H9 (cell line): ENCODE results near the gene RBM7. TPM values are rescaled to one million over a fixed set of nuclear protein-coding genes. Genes with fewer than 3 reads are reported as not detected.

Source experiments
- DNase-seq: peaks from one replicate; pipeline ENCODE4 v3.0.0-alpha.2; 2017
- H2AFZ ChIP-seq: one replicate; pipeline ENCODE4 v1.6.1; 2013; ENCODE audit warnings: mild to moderate bottlenecking, low read length, control low read depth, moderate library complexity
- H2AK5ac ChIP-seq: 2 replicates; pipeline ENCODE4 v1.6.1; 2013; ENCODE audit warnings: low read length, control low read depth, mixed read lengths; ENCODE audit not compliant: insufficient read length
- H2BK120ac ChIP-seq: one replicate; pipeline ENCODE4 v1.6.1; 2013; ENCODE audit warnings: low read depth, mild to moderate bottlenecking, low read length, control low read depth, inconsistent platforms; ENCODE audit not compliant: poor library complexity, severe bottlenecking
- H2BK12ac ChIP-seq: 2 replicates; pipeline ENCODE4 v1.6.1; 2013; ENCODE audit warnings: low read length, control low read depth, mixed read lengths, low read depth; ENCODE audit not compliant: insufficient read length
- H2BK15ac ChIP-seq: 2 replicates; pipeline ENCODE4 v1.6.1; 2013; ENCODE audit warnings: low read depth, low read length, control low read depth
- H2BK20ac ChIP-seq: one replicate; pipeline ENCODE4 v1.6.1; 2013; ENCODE audit warnings: low read depth, mild to moderate bottlenecking, low read length, control low read depth, inconsistent platforms; ENCODE audit not compliant: poor library complexity, severe bottlenecking
- H2BK5ac ChIP-seq: 2 replicates; pipeline ENCODE4 v1.6.1; 2013; ENCODE audit warnings: low read length, control low read depth, mixed read lengths; ENCODE audit not compliant: insufficient read length
- H3K14ac ChIP-seq: 2 replicates; pipeline ENCODE4 v1.6.1; 2013; ENCODE audit warnings: low read length, control low read depth; ENCODE audit not compliant: insufficient read depth
- H3K18ac ChIP-seq: 2 replicates; pipeline ENCODE4 v1.6.1; 2013; ENCODE audit warnings: low read depth, mild to moderate bottlenecking, mixed read lengths, low read length, control low read depth; ENCODE audit not compliant: insufficient read length
- H3K23ac ChIP-seq: 2 replicates; pipeline ENCODE4 v1.6.1; 2013; ENCODE audit warnings: low read length, control low read depth, mixed read lengths, low read depth; ENCODE audit not compliant: insufficient read length
- H3K23me2 ChIP-seq: 2 replicates; pipeline ENCODE4 v1.6.1; 2013; ENCODE audit warnings: low read depth, mild to moderate bottlenecking, mixed read lengths, low read length, control low read depth; ENCODE audit not compliant: insufficient read length, poor library complexity, severe bottlenecking
- H3K27ac ChIP-seq: 2 replicates; pipeline ENCODE4 v1.5.1; 2013; ENCODE audit warnings: low read length, control low read depth, mixed read lengths, low read depth; ENCODE audit not compliant: insufficient read length
- H3K27me3 ChIP-seq: 2 replicates; pipeline ENCODE4 v1.6.1; 2013; ENCODE audit warnings: low read length, control low read depth, inconsistent platforms; ENCODE audit not compliant: insufficient read depth
- H3K4ac ChIP-seq: 2 replicates; pipeline ENCODE4 v1.6.1; 2013; ENCODE audit warnings: low read depth, mild to moderate bottlenecking, control low read depth, inconsistent platforms, low read length, moderate library complexity
- H3K4me1 ChIP-seq: 2 replicates; pipeline ENCODE4 v1.6.1; 2013; ENCODE audit warnings: low read length, control low read depth, inconsistent platforms; ENCODE audit not compliant: insufficient read depth
- H3K4me2 ChIP-seq: 2 replicates; pipeline ENCODE4 v1.6.1; 2013; ENCODE audit warnings: low read length, control low read depth, mixed read lengths; ENCODE audit not compliant: insufficient read length, insufficient read depth
- H3K56ac ChIP-seq: 2 replicates; pipeline ENCODE4 v1.6.1; 2013; ENCODE audit warnings: low read depth, mild to moderate bottlenecking, mixed read lengths, low read length, control low read depth; ENCODE audit not compliant: insufficient read length
- H3K79me1 ChIP-seq: 2 replicates; pipeline ENCODE4 v1.6.1; 2013; ENCODE audit warnings: low read depth, mild to moderate bottlenecking, moderate library complexity, low read length, control low read depth, inconsistent platforms; ENCODE audit not compliant: insufficient read depth, poor library complexity, severe bottlenecking
- H3K79me2 ChIP-seq: 2 replicates; pipeline ENCODE4 v1.6.1; 2013; ENCODE audit warnings: low read length, control low read depth, inconsistent platforms; ENCODE audit not compliant: insufficient read depth
- H3K9ac ChIP-seq: 2 replicates; pipeline ENCODE4 v1.6.1; 2013; ENCODE audit warnings: low read length, control low read depth, mixed read lengths; ENCODE audit not compliant: insufficient read length; ENCODE audit errors: extremely low read depth
- H3K9me3 ChIP-seq: one replicate; pipeline ENCODE4 v1.6.1; 2013; ENCODE audit warnings: low read depth, low read length, inconsistent platforms; ENCODE audit not compliant: control insufficient read depth
- H3T11ph ChIP-seq: one replicate; pipeline ENCODE4 v1.6.1; 2013; ENCODE audit warnings: mild to moderate bottlenecking, low read length, control low read depth, inconsistent platforms
- H4K20me1 ChIP-seq: one replicate; pipeline ENCODE4 v1.6.1; 2013; ENCODE audit not compliant: control insufficient read depth, insufficient read length, insufficient read depth
- H4K5ac ChIP-seq: 2 replicates; pipeline ENCODE4 v1.6.1; 2013; ENCODE audit warnings: low read depth, mild to moderate bottlenecking, mixed read lengths, low read length, control low read depth; ENCODE audit not compliant: insufficient read length
- H4K8ac ChIP-seq: replicated peaks from 2 replicates; pipeline ENCODE4 v1.6.1; 2013; ENCODE audit warnings: low read length, control low read depth, mixed read lengths, low read depth; ENCODE audit not compliant: insufficient read length
- H4K91ac ChIP-seq: 2 replicates; pipeline ENCODE4 v1.6.1; 2013; ENCODE audit warnings: low read depth, mild to moderate bottlenecking, moderate library complexity, mixed read lengths, low read length, control low read depth; ENCODE audit not compliant: insufficient read length
- H3K27ac Mint-ChIP-seq, 3 experiments: 2 replicates in 2 of 3; 3 replicates in 1 of 3; pipeline ENCODE4 v1.8.0; 2020 to 2021; ENCODE audit warnings: mixed read lengths in 3 of 3, mild to moderate bottlenecking in 1 of 3, moderate library complexity in 1 of 3
- H3K27me3 Mint-ChIP-seq: 2 replicates; pipeline ENCODE4 v1.8.0; 2021; ENCODE audit warnings: low read depth, mild to moderate bottlenecking, moderate library complexity, mixed read lengths
- H3K36me3 Mint-ChIP-seq, 3 experiments: 2 replicates in 2 of 3; 3 replicates in 1 of 3; pipeline ENCODE4 v1.8.0; 2020 to 2021; ENCODE audit warnings: low read depth in 3 of 3, mixed read lengths in 3 of 3; ENCODE audit not compliant: insufficient read depth in 1 of 3
- H3K4me1 Mint-ChIP-seq, 2 experiments: 2 replicates each; pipeline ENCODE4 v1.8.0; 2020; ENCODE audit warnings: mixed read lengths in 2 of 2
- H3K4me3 Mint-ChIP-seq, 2 experiments: 2 replicates in 1 of 2; 3 replicates in 1 of 2; pipeline ENCODE4 v1.8.0; 2020 to 2021; ENCODE audit warnings: mild to moderate bottlenecking in 2 of 2, mixed read lengths in 2 of 2, moderate library complexity in 1 of 2
- H3K9me3 Mint-ChIP-seq, 2 experiments: 2 replicates in 1 of 2; 3 replicates in 1 of 2; pipeline ENCODE4 v1.8.0; 2020; ENCODE audit warnings: mild to moderate bottlenecking in 2 of 2, mixed read lengths in 2 of 2, moderate library complexity in 1 of 2
- CTCF ChIP-seq: fragments of 200-600 bp; sonication (generic); conservative IDR thresholded peaks from 3 replicates; pipeline ENCODE4 v1.8.0; 2021; ENCODE audit warnings: antibody characterized with exemption, mild to moderate bottlenecking
- WGBS: extraction: QIAGEN DNeasy Blood & Tissue Kit; methylation state at CpG from one replicate; pipeline ENCODE4 v1.1.7; 2013; ENCODE audit warnings: missing lambda C conversion rate, low lambda C conversion rate, mixed read lengths; ENCODE audit not compliant: insufficient read length; ENCODE audit errors: extremely low coverage; 5-methylcytosine and 5-hydroxymethylcytosine counted together
- total RNA-seq: library from RNA; stranded (reverse); gene quantifications from 2 replicates; pipeline ENCODE4 v1.2.1, GENCODE V29; 2021

The RBM7 gene
- total RNA-seq, 1 experiment from 2014 or later: 56.4 TPM

- H3K79me1 ChIP-seq: no peaks in the 10 kb centered on the region
- H3K14ac ChIP-seq: no peak overlapping the region
- H3K4ac ChIP-seq: no peak overlapping the region
- H3K23ac ChIP-seq: no peak overlapping the region
- no peak overlapping the region for H4K91ac ChIP-seq
- H3K27me3 ChIP-seq: no peaks in the 10 kb centered on the region
- H3K36me3 Mint-ChIP-seq: no peaks in the 10 kb centered on the region
- no peak overlapping the region for H3K27ac ChIP-seq
- no peak overlapping the region for H2BK12ac ChIP-seq
- no peak overlapping the region for H4K8ac ChIP-seq
- H3K4me1 Mint-ChIP-seq: peaks cover 17 to 18% of the 10 kb centered on the region in 2 experiments
- DNase-seq: no peak
- H3K4me2 ChIP-seq: no peak overlapping the region
- no peaks in the 10 kb centered on the region for H3K9me3 ChIP-seq
- H3K56ac ChIP-seq: no peak overlapping the region
- no peak overlapping the region for H2BK120ac ChIP-seq
- no peak overlapping the region for H3K4me3 Mint-ChIP-seq
- H3K23me2 ChIP-seq: no peaks in the 10 kb centered on the region
- no peak overlapping the region for H4K5ac ChIP-seq
- no peak for TF ChIP-seq CTCF
- no peaks in the 10 kb centered on the region for H3K27me3 Mint-ChIP-seq
- no peak overlapping the region for H3K18ac ChIP-seq
- H3K4me1 ChIP-seq: no peaks in the 10 kb centered on the region; the same call in 1 of the 2 replicates
- H2AFZ ChIP-seq: no peak overlapping the region
- H2BK15ac ChIP-seq: no peak overlapping the region
- H3T11ph ChIP-seq: no peak overlapping the region
- H3K79me2 ChIP-seq: no peaks in the 10 kb centered on the region
- H2AK5ac ChIP-seq: no peak overlapping the region
- no peak overlapping the region for H3K9ac ChIP-seq
- H2BK5ac ChIP-seq: no peak overlapping the region
- no peak overlapping the region for H3K27ac Mint-ChIP-seq
- no CpG with 5 or more reads among the region's 4 CpGs for WGBS
- no peaks in the 10 kb centered on the region for H3K9me3 Mint-ChIP-seq
- no peaks in the 10 kb centered on the region for H4K20me1 ChIP-seq
- H2BK20ac ChIP-seq: no peak overlapping the region
Measured at GRCh38 chr11:114392735-114393667, 7.5 kb upstream of the RBM7 start.
